HG02943 (cell line): Measurements from ENCODE around the gene DOCK3.
"Not testable (repeated sequence)": the region's sequence is repeated elsewhere in the genome, so short reads cannot be mapped to it uniquely, and the experiment has no call there.

Experiments used
- ATAC-seq: cut with Tn5 transposase; IDR thresholded peaks from one replicate; pipeline ENCODE4 v1.9.1; 2021; ENCODE audit warnings: mild to moderate bottlenecking, low read depth, moderate library complexity; ENCODE audit not compliant: unreplicated experiment

Gene DOCK3

GRCh38 chr3:50961386-50961785, 286.7 kb downstream of the DOCK3 start:
- ATAC-seq, result no peak

GRCh38 chr3:50971487-50971924, 296.8 kb downstream of the DOCK3 start:
- no peak for ATAC-seq

GRCh38 chr3:50972029-50972428, 297.3 kb downstream of the DOCK3 start:
- no peak for ATAC-seq

- ATAC-seq, result not testable (repeated sequence)
These were observed 303.9 kb downstream of the DOCK3 start for GRCh38 chr3:50978586-50978985.

GRCh38 chr3:50978991-50979667, 304.4 kb downstream of the DOCK3 start:
- no peak for ATAC-seq

- ATAC-seq, result no peak
These were observed 308.0 kb downstream of the DOCK3 start for GRCh38 chr3:50982540-50983325.

- no peak for ATAC-seq
These were observed 309.2 kb downstream of the DOCK3 start for GRCh38 chr3:50983887-50984286.

- no peak for ATAC-seq
These were observed 311.2 kb downstream of the DOCK3 start for GRCh38 chr3:50985893-50986292.

- no peak for ATAC-seq
These were observed 312.0 kb downstream of the DOCK3 start for GRCh38 chr3:50986726-50987125.

GRCh38 chr3:50994537-50994936, 319.8 kb downstream of the DOCK3 start:
- no peak for ATAC-seq

- ATAC-seq, result no peak
These were observed 320.5 kb downstream of the DOCK3 start for GRCh38 chr3:50995085-50995824.

GRCh38 chr3:51002495-51002894, 327.8 kb downstream of the DOCK3 start:
- ATAC-seq, result no peak

- ATAC-seq, result no peak
These were observed 329.5 kb downstream of the DOCK3 start for GRCh38 chr3:51004235-51004634.

GRCh38 chr3:51024121-51024520, 349.4 kb downstream of the DOCK3 start:
- ATAC-seq, result no peak

GRCh38 chr3:51024765-51025632, 350.3 kb downstream of the DOCK3 start:
- ATAC-seq, result no peak

GRCh38 chr3:51031666-51032065, 356.9 kb downstream of the DOCK3 start:
- no peak for ATAC-seq

GRCh38 chr3:51035630-51036029, 360.9 kb downstream of the DOCK3 start:
- no peak for ATAC-seq

GRCh38 chr3:51044982-51045381, 370.3 kb downstream of the DOCK3 start:
- no peak for ATAC-seq

- no peak for ATAC-seq
These were observed 377.8 kb downstream of the DOCK3 start for GRCh38 chr3:51052562-51052961.

GRCh38 chr3:51057121-51057520, 382.4 kb downstream of the DOCK3 start:
- no peak for ATAC-seq
